ENCODE measurements around the gene FRMD4A. TPM values are rescaled to one million over a fixed set of nuclear protein-coding genes. Genes with fewer than 3 reads are reported as not detected.

Gene FRMD4A
- total RNA-seq, 1 experiment from 2014 or later = 18.3 TPM

DNA sequence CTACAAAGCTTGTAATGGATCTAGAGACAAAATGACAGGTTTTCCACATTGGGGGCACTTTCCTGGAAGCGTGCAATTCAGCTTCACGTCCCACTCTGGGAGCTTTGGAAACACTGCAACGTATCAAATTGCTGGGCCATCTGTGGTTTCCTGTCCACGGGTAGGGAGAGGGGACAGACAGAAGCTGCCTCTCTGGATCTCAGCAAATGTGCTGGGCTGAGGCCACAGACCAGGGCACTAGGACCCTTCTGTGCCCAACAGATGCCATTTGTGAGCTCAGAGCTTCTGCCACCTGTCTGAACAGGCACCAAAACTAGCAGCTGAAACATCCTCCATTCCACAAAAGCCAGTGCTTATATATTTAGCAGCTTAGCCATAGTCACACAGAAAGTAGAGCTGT, 40.9 kb upstream of the FRMD4A start:
- ChIA-PET POLR2A (ENCODE audit: unreplicated experiment) (no interaction called here), CTCF (no interaction called here)
- no peak overlapping the region for H2AFZ ChIP-seq
- no peak overlapping the region for H3K27ac ChIP-seq
- TF ChIP-seq EZH2 (IDR thresholded peaks at IDR 0.05; ENCODE audit: low read depth) (no peak), CTCF (conservative IDR thresholded peaks at IDR 0.05) (no peak)
- H4K20me1 ChIP-seq (ENCODE audit: insufficient read depth) = no peaks in the 10 kb centered on the region
- no peaks in the 10 kb centered on the region for H3K9me3 ChIP-seq (ENCODE audit: insufficient read depth, low read depth)
- no peak overlapping the region for H3K4me2 ChIP-seq
- no peak for DNase-seq
- peaks cover 67% of the 10 kb centered on the region for H3K27me3 ChIP-seq (ENCODE audit: insufficient read depth, low read depth)
- intact Hi-C loops (cut with micrococcal nuclease; ENCODE audit: unreplicated experiment) = no loop called here
- BruUV-seq (replicated peaks) = no TSS peak
- H3K4me1 ChIP-seq (replicated peaks; ENCODE audit: insufficient read depth) = no peaks in the 10 kb centered on the region
- H3K79me2 ChIP-seq (ENCODE audit: low read depth) = no peaks in the 10 kb centered on the region
- H3F3A ChIP-seq (ENCODE audit: insufficient read depth, low read depth) = no peaks in the 10 kb centered on the region
- no peaks in the 10 kb centered on the region for H3K36me3 ChIP-seq (ENCODE audit: low read depth)
- H3K9me2 ChIP-seq (ENCODE audit: insufficient read depth) = no peaks in the 10 kb centered on the region
- no peak overlapping the region for H3K4me3 ChIP-seq

DNA sequence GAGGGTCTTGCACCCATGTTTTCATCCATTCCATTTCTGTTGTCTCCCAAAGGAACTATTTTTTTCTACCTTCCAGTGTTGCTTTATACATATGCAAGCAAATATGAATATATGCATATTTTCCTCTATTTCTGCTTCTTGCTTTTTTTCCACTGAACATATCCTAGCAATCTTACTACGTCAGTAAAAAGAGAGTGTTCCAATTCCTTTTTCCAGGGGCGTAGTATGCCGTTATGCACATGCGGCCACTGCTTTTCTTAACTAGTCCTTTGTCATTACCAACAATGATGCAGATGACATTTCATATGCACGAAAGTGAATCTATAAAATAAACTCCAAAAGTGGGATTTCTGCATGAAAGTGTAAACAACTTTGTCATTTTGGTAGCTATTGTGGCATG, 40.2 kb upstream of the FRMD4A start:
- Histone ChIP-seq H3K27ac (no peak overlapping the region), H4K20me1 (ENCODE audit: insufficient read depth) (no peaks in the 10 kb centered on the region), H3K27me3 (ENCODE audit: insufficient read depth, low read depth) (peaks cover 60% of the 10 kb centered on the region), H3K4me3 (no peak overlapping the region), H2AFZ (no peak overlapping the region), H3K4me1 (replicated peaks; ENCODE audit: insufficient read depth) (no peaks in the 10 kb centered on the region), H3K4me2 (no peak overlapping the region), H3F3A (ENCODE audit: insufficient read depth, low read depth) (no peaks in the 10 kb centered on the region), H3K9me2 (ENCODE audit: insufficient read depth) (no peaks in the 10 kb centered on the region), H3K36me3 (ENCODE audit: low read depth) (no peaks in the 10 kb centered on the region), H3K9me3 (ENCODE audit: insufficient read depth, low read depth) (no peaks in the 10 kb centered on the region), H3K79me2 (ENCODE audit: low read depth) (no peaks in the 10 kb centered on the region)
- no TSS peak for BruUV-seq (replicated peaks)
- POLR2A ChIA-PET (ENCODE audit: unreplicated experiment) = no interaction called here
- no peak for DNase-seq
- TF ChIP-seq EZH2 (IDR thresholded peaks at IDR 0.05; ENCODE audit: low read depth) (no peak), CTCF (conservative IDR thresholded peaks at IDR 0.05) (no peak)
- CTCF ChIA-PET = no interaction called here
- intact Hi-C loops (cut with micrococcal nuclease; ENCODE audit: unreplicated experiment) = no loop called here

GRCh38 chr10:14369906-14370305, 39.2 kb upstream of the FRMD4A start:
- no peak overlapping the region for H3K4me2 ChIP-seq
- BruUV-seq (replicated peaks) = no TSS peak
- H3K79me2 ChIP-seq (ENCODE audit: low read depth) = no peaks in the 10 kb centered on the region
- peaks cover 61% of the 10 kb centered on the region for H3K27me3 ChIP-seq (ENCODE audit: insufficient read depth, low read depth)
- TF ChIP-seq CTCF (conservative IDR thresholded peaks at IDR 0.05) (no peak), EZH2 (IDR thresholded peaks at IDR 0.05; ENCODE audit: low read depth) (no peak)
- intact Hi-C loops (cut with micrococcal nuclease; ENCODE audit: unreplicated experiment) = no loop called here
- no peaks in the 10 kb centered on the region for H4K20me1 ChIP-seq (ENCODE audit: insufficient read depth)
- H2AFZ ChIP-seq = no peak overlapping the region
- DNase-seq = no peak
- H3K9me2 ChIP-seq (ENCODE audit: insufficient read depth) = no peaks in the 10 kb centered on the region
- no peaks in the 10 kb centered on the region for H3K4me1 ChIP-seq (replicated peaks; ENCODE audit: insufficient read depth)
- H3F3A ChIP-seq (ENCODE audit: insufficient read depth, low read depth) = no peaks in the 10 kb centered on the region
- H3K4me3 ChIP-seq = no peak overlapping the region
- no peaks in the 10 kb centered on the region for H3K36me3 ChIP-seq (ENCODE audit: low read depth)
- ChIA-PET POLR2A (ENCODE audit: unreplicated experiment) (interaction anchor here (0.6 kb wide), 1 partner anchor 12 kb away, joined by 3 read pairs; no protein-coding TSS in a partner anchor), CTCF (no interaction called here)
- H3K9me3 ChIP-seq (ENCODE audit: insufficient read depth, low read depth) = no peaks in the 10 kb centered on the region
- no peak overlapping the region for H3K27ac ChIP-seq
